ENCODE measurements around the gene ADGRA3.

ADGRA3 gene

GRCh38 chr4:22539251-22539650 lies 23.4 kb upstream of the ADGRA3 start:
- DNase-seq (ENCODE audit: insufficient read length, low spot score): no peak
- TF ChIP-seq CTCF (IDR thresholded peaks at IDR 0.05; ENCODE audit: insufficient read depth, missing control alignments): no peak
- FAIRE-seq: no peak

GRCh38 chr4:22537864-22538263 lies 22.0 kb upstream of the ADGRA3 start:
- no peak for TF ChIP-seq CTCF (IDR thresholded peaks at IDR 0.05; ENCODE audit: insufficient read depth, missing control alignments)
- FAIRE-seq: no peak
- no peak for DNase-seq (ENCODE audit: insufficient read length, low spot score)

DNA sequence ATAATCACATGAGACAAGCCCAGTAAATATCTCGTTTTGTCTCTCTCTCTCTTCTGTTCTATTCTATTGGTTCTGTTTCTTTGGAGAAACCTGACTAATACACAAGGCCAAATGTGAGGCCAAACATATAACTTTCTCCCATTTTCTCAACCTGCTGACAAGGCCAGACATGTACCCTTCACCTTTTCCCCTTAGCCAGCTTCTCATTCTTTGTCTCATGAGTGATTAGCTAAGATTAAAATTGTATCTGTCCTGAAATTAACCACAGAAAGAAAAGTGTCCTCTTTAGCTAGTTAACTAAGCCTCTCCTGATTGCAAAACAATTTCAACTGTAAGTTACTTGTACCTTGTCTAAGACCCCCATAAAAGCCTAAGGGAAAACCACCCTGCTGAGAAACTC lies 18.5 kb upstream of the ADGRA3 start:
- DNase-seq (ENCODE audit: insufficient read length, low spot score) (no peak), FAIRE-seq (no peak)
- no peak for TF ChIP-seq CTCF (IDR thresholded peaks at IDR 0.05; ENCODE audit: insufficient read depth, missing control alignments)

- no peak for TF ChIP-seq CTCF (IDR thresholded peaks at IDR 0.05; ENCODE audit: insufficient read depth, missing control alignments)
- DNase-seq (ENCODE audit: insufficient read length, low spot score): no peak
- FAIRE-seq: no peak
Observed at GRCh38 chr4:22532896-22533295, 17.0 kb upstream of the ADGRA3 start.

DNA sequence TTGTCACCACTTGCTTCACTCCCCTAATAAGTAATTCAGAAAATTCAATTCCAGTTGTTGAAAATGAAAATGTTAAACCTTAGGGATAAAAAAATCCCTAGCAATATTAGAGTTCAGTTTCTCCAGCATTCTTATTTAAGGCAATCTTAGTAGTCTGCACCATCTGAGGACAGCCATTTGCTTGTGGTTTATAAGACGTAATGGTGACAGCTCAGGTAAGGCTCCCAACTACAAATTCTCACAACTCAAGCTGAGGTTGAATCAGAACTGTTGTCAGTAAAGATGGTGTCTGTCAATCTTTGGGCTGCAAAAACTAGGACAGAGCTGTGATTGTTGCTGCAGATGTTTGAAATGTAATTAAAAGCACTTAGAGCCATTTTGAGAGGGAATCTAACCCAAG lies 16.3 kb upstream of the ADGRA3 start:
- DNase-seq (ENCODE audit: insufficient read length, low spot score) (no peak), FAIRE-seq (no peak)
- TF ChIP-seq CTCF (IDR thresholded peaks at IDR 0.05; ENCODE audit: insufficient read depth, missing control alignments): no peak

GRCh38 chr4:22531311-22532019 lies 15.6 kb upstream of the ADGRA3 start:
- no peak for TF ChIP-seq CTCF (IDR thresholded peaks at IDR 0.05; ENCODE audit: insufficient read depth, missing control alignments)
- no peak for FAIRE-seq
- DNase-seq (ENCODE audit: insufficient read length, low spot score): no peak

DNA sequence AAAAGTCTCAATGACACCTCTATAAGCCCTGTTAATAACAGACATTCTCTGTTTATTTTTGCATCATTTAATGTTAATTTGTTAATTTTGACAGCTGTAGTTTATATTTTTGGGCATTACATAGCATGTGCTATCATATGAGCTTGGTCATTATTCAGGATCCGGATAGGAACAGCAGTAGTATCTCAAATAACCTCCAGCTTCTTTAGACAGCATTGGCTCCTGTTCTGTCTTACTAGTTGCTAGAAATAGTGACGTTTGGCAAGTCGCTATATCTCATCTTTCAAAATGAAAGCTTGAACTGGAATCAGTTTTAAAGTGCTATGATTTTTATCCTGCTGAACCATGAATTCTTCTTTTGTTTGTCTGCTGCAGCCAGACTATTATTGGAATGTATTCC lies 9.0 kb upstream of the ADGRA3 start:
- no peak for FAIRE-seq
- no peak for TF ChIP-seq CTCF (IDR thresholded peaks at IDR 0.05; ENCODE audit: insufficient read depth, missing control alignments)
- DNase-seq (ENCODE audit: insufficient read length, low spot score): no peak
